Stimulated activated CD8-positive, alpha-beta memory T cell treated with anti-CD3 and anti-CD28 coated beads, Interleukin-15, amount 100 ng/mL, for 24 hours (primary cell): ENCODE measurements around the gene ZNF629.
"Not testable (repeated sequence)": the region's sequence is repeated elsewhere in the genome, so short reads cannot be mapped to it uniquely, and the experiment has no call there.

Experiments used
- DNase-seq: peaks from one replicate; pipeline ENCODE4 v3.0.0-alpha.2; 2020; ENCODE audit warnings: low read depth

ZNF629 gene

GRCh38 chr16:30786936-30787612 lies at the start of gene ZNF629:
TSS of gene ZNF629 (minus strand) at chr16:30787205. CDS start at chr16:30784482, 2,723 bp downstream.
- DNase-seq: no peak

GRCh38 chr16:30834130-30834740 lies 47.2 kb upstream of the ZNF629 start:
- DNase-seq: no peak

GRCh38 chr16:30830072-30830417 lies 43.0 kb upstream of the ZNF629 start:
- no peak for DNase-seq

- DNase-seq: no peak
Observed at GRCh38 chr16:30829130-30830071, 42.4 kb upstream of the ZNF629 start.

GRCh38 chr16:30821891-30822290 lies 34.9 kb upstream of the ZNF629 start:
- DNase-seq: no peak

GRCh38 chr16:30821441-30821840 lies 34.4 kb upstream of the ZNF629 start:
- not testable (repeated sequence) for DNase-seq

- DNase-seq: no peak
Observed at GRCh38 chr16:30820952-30821421, 34.0 kb upstream of the ZNF629 start.

- DNase-seq: no peak
Observed at GRCh38 chr16:30816769-30817168, 29.8 kb upstream of the ZNF629 start.

GRCh38 chr16:30813821-30814189 lies 26.8 kb upstream of the ZNF629 start:
- no peak for DNase-seq

GRCh38 chr16:30809675-30810074 lies 22.7 kb upstream of the ZNF629 start:
- not testable (repeated sequence) for DNase-seq

GRCh38 chr16:30808890-30809426 lies 22.0 kb upstream of the ZNF629 start:
- not testable (repeated sequence) for DNase-seq

- DNase-seq: no peak
Observed at GRCh38 chr16:30808146-30808545, 21.1 kb upstream of the ZNF629 start.

- no peak for DNase-seq
Observed at GRCh38 chr16:30805370-30806169, 18.6 kb upstream of the ZNF629 start.

GRCh38 chr16:30805056-30805369 lies 18.0 kb upstream of the ZNF629 start:
- no peak for DNase-seq

- no peak for DNase-seq
Observed at GRCh38 chr16:30802936-30803335, 15.9 kb upstream of the ZNF629 start.

- no peak for DNase-seq
Observed at GRCh38 chr16:30797670-30798309, 10.8 kb upstream of the ZNF629 start.

- no peak for DNase-seq
Observed at GRCh38 chr16:30794634-30795033, 7.6 kb upstream of the ZNF629 start.

- no peak for DNase-seq
Observed at GRCh38 chr16:30793508-30794069, 6.6 kb upstream of the ZNF629 start.

- no peak for DNase-seq
Observed at GRCh38 chr16:30787613-30788378, 791 bp upstream of the ZNF629 start.
